K562 (cell line): ENCODE results near the gene NRCAM. TPM values are rescaled to one million over a fixed set of nuclear protein-coding genes. Genes with fewer than 3 reads are reported as not detected.

Experiments
- AFF4 ChIP-seq: sonication (generic); formaldehyde crosslinking; IDR thresholded peaks from 2 replicates; pipeline ENCODE4 v1.8.0; 2023; ENCODE audit warnings: mild to moderate bottlenecking, missing genetic modification reagents
- LEF1 ChIP-seq: fragments of 450-650 bp; IDR thresholded peaks from 2 replicates; pipeline ENCODE4 v1.6.1; 2016; ENCODE audit warnings: mild to moderate bottlenecking
- NR2C2 ChIP-seq, 2 experiments: fragments of 200-800 bp in 1 of 2; sonication (Bioruptor generic) in 1 of 2; sonication (generic) in 1 of 2; formaldehyde crosslinking in 1 of 2; IDR thresholded peaks; 2 replicates each; pipeline versions ENCODE4 v1.6.1 to v1.8.0; 2016 to 2022; ENCODE audit warnings: mild to moderate bottlenecking in 1 of 2, missing compliant biosample characterization in 1 of 2, missing genetic modification characterization in 1 of 2, missing genetic modification reagents in 1 of 2
- PRMT5 ChIP-seq: sonication (generic); formaldehyde crosslinking; IDR thresholded peaks from 2 replicates; pipeline ENCODE4 v1.5.0; 2020; ENCODE audit warnings: missing genetic modification reagents
- ZNF239 ChIP-seq: fragments of 250-450 bp; sonication (Bioruptor Pico); IDR thresholded peaks from 2 replicates; pipeline ENCODE4 v1.4.0; 2020; ENCODE audit warnings: mild to moderate bottlenecking
- ZNF592 ChIP-seq: fragments of 450-650 bp; IDR thresholded peaks from 2 replicates; pipeline ENCODE4 v1.6.1; 2017; ENCODE audit warnings: antibody characterized with exemption, mild to moderate bottlenecking
- polyA plus RNA-seq, 8 experiments: library from polyadenylated mRNA; depleted of rRNA in 4 of 8; stranded (reverse) in 5 of 8; unstranded in 3 of 8; fragments of >200 nt; fragmentation: Nextera tagmentation in 2 of 8; fragmentation: Illumina TruSeq in 1 of 8; extraction: Ambion mirVana in 2 of 8; extraction: Trizol in 1 of 8; gene quantifications; 2 replicates each; pipeline versions ENCODE4 v1.2.1 to v1.2.3, GENCODE V29; 2011 to 2014; ENCODE audit warnings: inconsistent platforms in 1 of 8, missing spikeins in 1 of 8
- total RNA-seq, 7 experiments: library from RNA; depleted of rRNA in 6 of 7; stranded (reverse); fragments of >200 nt in 6 of 7; fragmentation: Illumina TruSeq in 2 of 7; extraction: Trizol in 2 of 7; gene quantifications; 2 replicates each; pipeline versions ENCODE4 v1.2.1 to v1.2.3, GENCODE V29; 2011 to 2021; ENCODE audit warnings: low replicate concordance in 1 of 7
- TF ChIP-seq, protein P1 (sequence below): fragments of 450-650 bp; formaldehyde crosslinking; IDR thresholded peaks from 2 replicates; pipeline ENCODE4 v1.4.0; 2020; ENCODE audit warnings: mild to moderate bottlenecking, moderate library complexity

The NRCAM gene
- total and polyA plus RNA-seq, 9 of the 15 experiments (the other 6 are each of a cell fraction or from before 2014, with no cell fraction given), result 0.03 to 0.54 (median 0.12) TPM; not detected in 1

GRCh38 chr7:108211382-108212201, 244.6 kb downstream of the NRCAM start (continued):
- peak; percentile 93 for TF ChIP-seq ZNF592
- TF ChIP-seq ZNF239 (CRISPR knock-in tag), result no peak
- no peak for TF ChIP-seq PRMT5 (CRISPR knock-in tag)
- no peak for TF ChIP-seq AFF4
- peak; percentile 90 for TF ChIP-seq LEF1
- TF ChIP-seq, protein P1, sequence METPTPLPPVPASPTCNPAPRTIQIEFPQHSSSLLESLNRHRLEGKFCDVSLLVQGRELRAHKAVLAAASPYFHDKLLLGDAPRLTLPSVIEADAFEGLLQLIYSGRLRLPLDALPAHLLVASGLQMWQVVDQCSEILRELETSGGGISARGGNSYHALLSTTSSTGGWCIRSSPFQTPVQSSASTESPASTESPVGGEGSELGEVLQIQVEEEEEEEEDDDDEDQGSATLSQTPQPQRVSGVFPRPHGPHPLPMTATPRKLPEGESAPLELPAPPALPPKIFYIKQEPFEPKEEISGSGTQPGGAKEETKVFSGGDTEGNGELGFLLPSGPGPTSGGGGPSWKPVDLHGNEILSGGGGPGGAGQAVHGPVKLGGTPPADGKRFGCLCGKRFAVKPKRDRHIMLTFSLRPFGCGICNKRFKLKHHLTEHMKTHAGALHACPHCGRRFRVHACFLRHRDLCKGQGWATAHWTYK (CRISPR knock-in tag), result no peak
- TF ChIP-seq NR2C2 (CRISPR knock-in tag; IDR thresholded peaks at IDR 0.05), result no peak
- TF ChIP-seq NR2C2 (tag; IDR thresholded peaks at IDR 0.05), result no peak
